CD4-positive, alpha-beta T cell treated with Interleukin-2 at 100 ng/mL for 4 hours (primary cell): ENCODE measurements around the gene TMEM50A.
"Not testable (repeated sequence)": the region's sequence is repeated elsewhere in the genome, so short reads cannot be mapped to it uniquely, and the experiment has no call there.

Experiments
- DNase-seq: peaks from one replicate; pipeline ENCODE4 v3.0.0-alpha.2; 2020; ENCODE audit warnings: low spot score

The TMEM50A gene

DNA sequence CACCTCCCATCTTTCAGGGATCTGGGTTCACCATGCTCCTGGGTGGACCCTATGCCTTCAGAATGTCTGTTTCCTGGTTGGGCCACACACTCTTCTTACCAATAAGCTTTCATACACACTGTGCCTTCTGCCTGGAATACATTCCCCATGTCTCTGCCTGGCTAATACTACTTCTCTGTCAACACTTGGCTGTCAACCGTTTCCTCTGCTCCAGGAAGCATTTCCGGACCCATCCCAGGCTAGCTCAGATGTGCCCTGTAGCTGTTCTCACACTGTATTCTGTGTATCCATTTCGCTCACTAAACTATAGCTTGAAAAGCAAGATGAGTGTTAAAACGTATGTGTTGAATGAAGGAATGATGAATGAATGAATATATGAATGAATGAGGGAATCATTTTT, 49.0 kb downstream of the TMEM50A start:
- not testable (repeated sequence) for DNase-seq

DNA sequence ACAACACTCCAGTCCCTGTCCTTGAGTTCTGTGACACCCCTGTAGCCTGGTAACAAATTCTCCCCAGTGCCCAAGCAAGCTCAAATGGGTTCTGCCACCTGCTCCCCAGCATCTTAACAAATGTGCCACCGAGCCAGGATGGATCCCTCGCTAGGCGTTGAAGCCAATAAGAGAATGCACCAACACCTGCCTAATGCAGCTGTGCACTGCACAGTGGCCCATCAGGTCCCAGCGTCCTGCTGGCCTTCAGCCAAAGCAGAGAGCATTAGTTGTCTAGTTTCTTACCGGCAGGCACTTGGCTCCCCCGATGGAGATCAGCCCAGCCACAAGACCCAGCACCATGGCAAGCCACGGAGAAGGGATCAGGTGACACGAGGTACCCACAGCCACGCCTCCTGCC, 50.6 kb downstream of the TMEM50A start:
- DNase-seq, result not testable (repeated sequence)

DNA sequence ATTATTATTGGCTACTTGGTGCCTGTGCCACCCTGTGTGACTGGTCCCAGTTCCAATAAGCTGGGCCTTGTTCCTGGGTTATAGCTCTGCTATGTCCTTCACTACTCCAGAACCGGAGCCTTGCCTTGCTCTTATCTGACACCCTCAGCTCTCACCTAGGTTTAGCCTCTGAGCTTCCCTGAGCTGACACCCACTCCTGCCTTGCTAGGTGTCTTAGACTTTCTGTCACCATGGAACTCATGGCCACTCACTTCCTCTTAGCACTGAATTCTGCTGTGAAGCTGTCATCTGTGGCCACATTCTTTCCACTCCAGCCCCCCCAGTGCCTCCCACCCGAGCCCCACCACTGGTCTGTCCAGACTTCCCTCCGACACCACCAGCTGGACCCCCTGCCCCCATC, 51.6 kb downstream of the TMEM50A start:
- DNase-seq, result not testable (repeated sequence)

DNA sequence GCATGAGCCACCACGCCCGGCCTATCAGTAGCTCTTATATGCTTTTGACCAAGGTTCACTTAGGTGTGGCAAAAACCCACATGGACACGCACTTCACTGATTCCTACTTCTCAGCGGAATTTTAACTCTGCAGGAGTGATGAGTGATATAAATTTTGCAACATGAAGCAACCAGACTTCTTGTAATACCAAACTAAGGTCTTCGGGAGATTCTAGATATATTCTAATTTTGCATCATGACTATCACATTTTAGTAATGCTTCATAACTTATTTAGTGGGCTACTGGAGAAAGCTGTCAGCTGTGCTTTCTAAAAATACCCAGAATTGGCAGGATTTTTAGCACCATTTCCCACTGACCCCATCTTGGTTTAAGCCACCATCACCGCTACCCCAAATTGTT, 54.7 kb downstream of the TMEM50A start:
- no peak for DNase-seq

DNA sequence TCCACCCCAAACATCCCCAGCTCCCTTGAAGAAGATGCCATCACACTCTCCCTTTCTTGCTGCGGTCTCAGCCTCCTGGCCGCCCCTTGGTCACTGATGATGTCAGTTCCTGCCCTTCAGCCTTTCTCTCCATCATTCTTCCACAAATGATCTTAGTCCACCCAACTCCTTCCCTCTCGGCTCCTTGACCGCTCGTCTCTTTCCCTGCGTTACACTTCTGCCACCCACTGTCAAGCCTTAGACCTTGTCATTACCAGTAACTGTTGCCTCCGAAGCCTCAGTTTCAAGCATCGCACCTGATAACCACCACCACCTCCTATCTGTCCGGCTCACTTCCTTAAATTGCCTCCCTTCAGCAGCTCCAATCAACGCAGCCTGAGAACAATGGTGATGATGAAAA, 59.4 kb downstream of the TMEM50A start:
- not testable (repeated sequence) for DNase-seq

DNA sequence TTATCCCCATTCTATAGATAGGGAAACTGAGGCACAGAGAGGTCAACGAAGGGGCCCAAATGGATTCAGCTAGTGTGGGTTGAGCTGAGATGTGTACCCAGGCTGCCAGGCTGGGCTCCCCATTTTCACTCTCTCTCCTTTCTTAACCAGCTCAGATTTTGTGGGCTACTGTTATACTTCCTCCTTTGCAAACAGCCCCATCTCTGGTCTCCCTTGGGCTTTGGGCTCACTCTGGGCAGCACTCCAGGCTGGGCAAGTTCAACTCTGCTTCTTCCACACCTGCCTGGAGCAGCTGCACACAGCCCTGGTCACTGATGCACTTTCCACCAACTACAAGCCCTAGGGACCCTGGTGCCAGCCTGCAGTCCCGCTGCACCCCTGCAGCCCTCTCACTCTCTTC, 59.9 kb downstream of the TMEM50A start:
- not testable (repeated sequence) for DNase-seq

DNA sequence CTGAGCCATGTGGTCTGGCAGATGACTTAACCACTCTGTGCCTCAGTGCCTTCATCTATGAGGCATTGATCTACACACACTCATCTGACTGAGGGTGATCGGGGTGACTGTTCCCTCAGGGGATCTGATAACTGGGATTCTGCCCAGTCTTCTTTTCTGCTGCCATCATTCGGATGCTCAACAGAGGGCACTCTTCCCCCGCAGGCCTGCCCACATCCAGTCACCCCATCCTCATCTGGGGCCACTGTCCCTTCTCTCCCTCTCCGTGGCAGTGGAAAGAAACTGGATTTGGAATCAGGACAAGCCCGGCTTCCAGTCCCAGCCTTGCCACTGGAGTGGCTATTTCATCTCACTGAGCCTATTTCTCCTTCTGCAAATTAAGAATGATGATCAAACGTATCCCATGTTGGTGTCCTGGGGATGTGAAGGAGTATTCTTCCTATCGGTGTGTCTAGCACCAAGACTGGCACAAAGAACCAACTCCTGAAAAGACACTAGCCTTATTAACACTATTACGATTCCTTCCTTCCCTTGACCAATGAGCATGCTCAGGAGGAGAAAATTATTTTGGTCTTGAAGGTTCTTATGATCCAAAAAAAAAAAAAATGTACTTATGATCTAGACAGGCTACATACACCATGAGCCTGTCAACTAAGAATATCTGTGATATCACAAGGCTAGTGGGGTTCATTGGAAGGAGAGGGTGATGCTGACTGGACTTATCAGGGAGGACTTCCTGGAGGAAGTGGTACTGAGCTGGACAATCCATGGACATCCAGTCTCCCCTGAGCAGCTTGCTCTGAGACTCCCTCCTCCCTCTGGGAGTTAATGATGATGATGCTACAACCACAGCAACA, 65.0 kb downstream of the TMEM50A start:
- DNase-seq, result peak; percentile 2

DNA sequence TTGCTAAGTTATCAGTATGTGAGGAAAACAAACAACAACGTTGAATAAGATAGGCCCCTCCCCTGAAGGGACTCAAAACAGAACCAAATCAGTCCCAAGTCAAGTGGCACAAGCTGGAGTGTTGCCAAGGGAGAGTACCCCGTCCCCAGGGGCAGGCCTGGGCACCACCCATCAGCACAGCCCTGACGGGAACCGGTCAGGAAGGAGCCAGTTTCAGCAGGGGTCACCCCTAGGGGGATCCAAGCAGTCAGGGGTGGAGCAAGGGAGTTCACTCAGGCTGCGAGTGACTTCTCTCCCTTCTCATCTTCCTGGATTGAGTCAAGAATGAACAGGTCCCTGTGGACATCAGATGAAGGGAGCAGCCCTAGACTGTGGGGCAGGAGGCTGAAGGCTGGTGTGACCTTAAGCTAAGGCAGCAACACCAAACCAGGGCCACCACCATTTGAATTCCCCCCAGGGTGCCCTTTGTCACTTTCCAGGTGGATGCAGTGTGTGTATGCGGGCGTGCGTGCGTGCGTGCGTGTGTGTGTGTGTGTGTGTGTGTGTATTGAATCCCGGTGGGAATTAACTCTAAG, 67.7 kb downstream of the TMEM50A start:
- not testable (repeated sequence) for DNase-seq

DNA sequence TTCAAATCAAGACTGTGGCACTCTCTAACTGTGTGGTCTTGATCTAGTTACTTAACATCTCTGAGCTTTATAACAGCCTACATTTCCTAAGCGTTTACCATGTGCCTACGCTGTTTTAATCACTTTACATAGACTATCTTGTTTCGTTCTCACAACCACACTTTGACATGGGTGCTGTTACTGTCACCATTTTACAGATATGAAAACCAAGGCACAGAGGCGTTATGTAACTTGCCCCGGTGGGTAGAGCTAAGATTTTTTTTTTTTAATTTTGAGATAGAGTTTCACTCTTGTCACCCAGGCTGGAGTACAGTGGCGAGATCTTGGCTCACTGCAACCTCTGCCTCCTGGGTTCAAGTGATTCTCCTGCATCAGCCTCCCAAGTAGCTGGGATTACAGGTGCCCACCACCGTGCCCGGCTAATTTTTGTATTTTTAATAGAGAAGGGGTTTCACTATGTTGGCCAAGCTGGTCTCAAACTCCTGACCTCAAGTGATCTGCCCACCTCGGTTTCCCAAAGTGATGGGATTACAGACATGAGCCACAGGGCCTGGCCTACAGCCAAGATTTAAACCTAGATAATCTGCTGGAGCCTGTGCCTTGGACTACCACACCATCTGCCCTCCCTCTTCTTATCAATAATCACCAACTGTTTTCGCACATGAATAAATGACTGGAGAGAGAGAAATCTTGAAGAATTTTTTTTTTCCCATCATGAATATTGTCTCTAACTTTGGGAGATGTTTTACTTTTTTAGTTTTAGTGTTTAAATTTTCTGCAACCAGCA, 71.7 kb downstream of the TMEM50A start:
- not testable (repeated sequence) for DNase-seq
